Lung microvascular endothelial cell (primary cell): Measurements from ENCODE around the gene RASL10B. TPM values are rescaled to one million over a fixed set of nuclear protein-coding genes. Genes with fewer than 3 reads are reported as not detected.
"Not testable (repeated sequence)": the region's sequence is repeated elsewhere in the genome, so short reads cannot be mapped to it uniquely, and the experiment has no call there.

Experiments used
- DNase-seq, 2 donors: peaks; one replicate each; pipeline versions ENCODE4 v3.0.0 to v3.0.0-alpha.2; 2010; ENCODE audit warnings: low read depth in 2 of 2
- total RNA-seq: library from RNA; depleted of rRNA; stranded (reverse); fragments of >200 nt; gene quantifications from 2 replicates; pipeline ENCODE4 v1.2.1, GENCODE V29; 2014

RASL10B gene
- total RNA-seq = under 0.01 TPM in 2 replicates

GRCh38 chr17:35731239-35731916 is at the start of gene RASL10B:
TSS of gene RASL10B (plus strand) at chr17:35731639. CDS start at chr17:35735185, 3,546 bp downstream.
- DNase-seq = peak; percentile 23 to 33

GRCh38 chr17:35683591-35683990 is 47.8 kb upstream of the RASL10B start:
- no peak for DNase-seq

- peak in 1 of 2 donors; percentile 46 for DNase-seq
Observed at GRCh38 chr17:35684055-35684802, 47.2 kb upstream of the RASL10B start.

GRCh38 chr17:35692512-35693210 is 38.8 kb upstream of the RASL10B start:
- DNase-seq = peak in 1 of 2 donors; percentile 11

GRCh38 chr17:35693662-35694061 is 37.8 kb upstream of the RASL10B start:
- DNase-seq = no peak

- no peak for DNase-seq
Observed at GRCh38 chr17:35694906-35695305, 36.5 kb upstream of the RASL10B start.

GRCh38 chr17:35695613-35696012 is 35.8 kb upstream of the RASL10B start:
- DNase-seq = no peak

- no peak for DNase-seq
Observed at GRCh38 chr17:35698800-35699199, 32.6 kb upstream of the RASL10B start.

- DNase-seq = no peak
Observed at GRCh38 chr17:35700150-35700549, 31.3 kb upstream of the RASL10B start.

GRCh38 chr17:35701491-35701890 is 29.9 kb upstream of the RASL10B start:
- DNase-seq = no peak

GRCh38 chr17:35703308-35703707 is 28.1 kb upstream of the RASL10B start:
- DNase-seq = not testable (repeated sequence)

GRCh38 chr17:35705230-35705629 is 26.2 kb upstream of the RASL10B start:
- no peak for DNase-seq

- DNase-seq = no peak
Observed at GRCh38 chr17:35705705-35706104, 25.7 kb upstream of the RASL10B start.

GRCh38 chr17:35708149-35708548 is 23.3 kb upstream of the RASL10B start:
- no peak for DNase-seq

- no peak for DNase-seq
Observed at GRCh38 chr17:35708951-35709350, 22.5 kb upstream of the RASL10B start.

- DNase-seq = peak in 1 of 2 donors; percentile 36
Observed at GRCh38 chr17:35709874-35710273, 21.6 kb upstream of the RASL10B start.

GRCh38 chr17:35710950-35711349 is 20.5 kb upstream of the RASL10B start:
- no peak for DNase-seq

- peak; percentile 39 to 98 for DNase-seq
Observed at GRCh38 chr17:35713069-35713728, 18.2 kb upstream of the RASL10B start.

GRCh38 chr17:35714988-35715387 is 16.5 kb upstream of the RASL10B start:
- DNase-seq = no peak

- no peak for DNase-seq
Observed at GRCh38 chr17:35715416-35715815, 16.0 kb upstream of the RASL10B start.

- no peak for DNase-seq
Observed at GRCh38 chr17:35716173-35716572, 15.3 kb upstream of the RASL10B start.
